ENCODE measurements around the gene GRM2. TPM values are rescaled to one million over a fixed set of nuclear protein-coding genes. Genes with fewer than 3 reads are reported as not detected.
A peak's percentile ranks its signal among the peaks of the same experiment; 100 is the strongest.

The GRM2 gene
- total RNA-seq, 2 donors from 2014 or later: 2.2 to 2.9 TPM

GRCh38 chr3:51683566-51683965 is 23.3 kb upstream of the GRM2 start:
- no peaks in the 10 kb centered on the region for H3K9me3 ChIP-seq (ENCODE audit: control insufficient read depth, low read length, poor library complexity, severe bottlenecking)
- Mint-ChIP-seq H3K4me3 (no peak overlapping the region), H3K27ac (peak overlapping the region; percentile 99), H3K4me1 (peaks cover 81% of the 10 kb centered on the region), H3K27me3 (no peaks in the 10 kb centered on the region), H3K36me3 (ENCODE audit: low read depth) (peaks cover 14% of the 10 kb centered on the region)
- ATAC-seq (no peak), DNase-seq (no peak)

GRCh38 chr3:51684971-51685751 is 21.7 kb upstream of the GRM2 start:
- Mint-ChIP-seq H3K4me3 (peak overlapping the region; percentile 92), H3K4me1 (peaks cover 78% of the 10 kb centered on the region), H3K27me3 (no peaks in the 10 kb centered on the region), H3K27ac (peak overlapping the region; percentile 99), H3K36me3 (ENCODE audit: low read depth) (peaks cover 16% of the 10 kb centered on the region)
- no peaks in the 10 kb centered on the region for H3K9me3 ChIP-seq (ENCODE audit: control insufficient read depth, low read length, poor library complexity, severe bottlenecking)
- ATAC-seq (no peak), DNase-seq (no peak)

GRCh38 chr3:51686056-51686455 is 20.8 kb upstream of the GRM2 start:
- peaks cover 16% of the 10 kb centered on the region for H3K36me3 Mint-ChIP-seq (ENCODE audit: low read depth)
- ATAC-seq (no peak), DNase-seq (no peak)
- peak overlapping the region; percentile 99 for H3K27ac Mint-ChIP-seq
- no peaks in the 10 kb centered on the region for H3K9me3 ChIP-seq (ENCODE audit: control insufficient read depth, low read length, poor library complexity, severe bottlenecking)
- peak overlapping the region; percentile 92 for H3K4me3 Mint-ChIP-seq
- peaks cover 75% of the 10 kb centered on the region for H3K4me1 Mint-ChIP-seq
- H3K27me3 Mint-ChIP-seq: no peaks in the 10 kb centered on the region

- peak overlapping the region; percentile 99 for H3K27ac Mint-ChIP-seq
- H3K4me1 Mint-ChIP-seq: peaks cover 69% of the 10 kb centered on the region
- H3K4me3 Mint-ChIP-seq: peak overlapping the region; percentile 92
- ATAC-seq: peak; percentile 94
- peaks cover 16% of the 10 kb centered on the region for H3K36me3 Mint-ChIP-seq (ENCODE audit: low read depth)
- DNase-seq: peak; percentile 68 to 80 (median 68)
- H3K27me3 Mint-ChIP-seq: no peaks in the 10 kb centered on the region
- H3K9me3 ChIP-seq (ENCODE audit: control insufficient read depth, low read length, poor library complexity, severe bottlenecking): no peaks in the 10 kb centered on the region
Measured at GRCh38 chr3:51686512-51687215, 20.2 kb upstream of the GRM2 start.

- H3K36me3 Mint-ChIP-seq (ENCODE audit: low read depth): peaks cover 14% of the 10 kb centered on the region
Measured at GRCh38 chr3:51687431-51688205, 19.2 kb upstream of the GRM2 start.

GRCh38 chr3:51688206-51688600 is 18.7 kb upstream of the GRM2 start:
- Mint-ChIP-seq H3K4me1 (peaks cover 53% of the 10 kb centered on the region), H3K4me3 (peak overlapping the region; percentile 92), H3K27ac (peak overlapping the region; percentile 99)

More at GRCh38 chr3:51687431-51688205, 19.2 kb upstream of the GRM2 start:
- DNase-seq (no peak), ATAC-seq (no peak)
- peak overlapping the region; percentile 99 for H3K27ac Mint-ChIP-seq
- peak overlapping the region; percentile 92 for H3K4me3 Mint-ChIP-seq
- no peaks in the 10 kb centered on the region for H3K27me3 Mint-ChIP-seq
- no peaks in the 10 kb centered on the region for H3K9me3 ChIP-seq (ENCODE audit: control insufficient read depth, low read length, poor library complexity, severe bottlenecking)
- H3K4me1 Mint-ChIP-seq: peaks cover 59% of the 10 kb centered on the region

GRCh38 chr3:51691021-51691420 is 15.8 kb upstream of the GRM2 start:
- peaks cover 5% of the 10 kb centered on the region for H3K36me3 Mint-ChIP-seq (ENCODE audit: low read depth)
- no peaks in the 10 kb centered on the region for H3K27me3 Mint-ChIP-seq
- no peaks in the 10 kb centered on the region for H3K9me3 ChIP-seq (ENCODE audit: control insufficient read depth, low read length, poor library complexity, severe bottlenecking)
- H3K27ac Mint-ChIP-seq: peak overlapping the region; percentile 75
- no peak overlapping the region for H3K4me3 Mint-ChIP-seq
- no peak for ATAC-seq
- no peak for DNase-seq
- H3K4me1 Mint-ChIP-seq: peaks cover 41% of the 10 kb centered on the region

More at GRCh38 chr3:51688206-51688600, 18.7 kb upstream of the GRM2 start:
- H3K36me3 Mint-ChIP-seq (ENCODE audit: low read depth): peaks cover 13% of the 10 kb centered on the region
- ATAC-seq: no peak
- no peak for DNase-seq
- H3K27me3 Mint-ChIP-seq: no peaks in the 10 kb centered on the region
- H3K9me3 ChIP-seq (ENCODE audit: control insufficient read depth, low read length, poor library complexity, severe bottlenecking): no peaks in the 10 kb centered on the region

- Mint-ChIP-seq H3K36me3 (ENCODE audit: low read depth) (peaks cover 2% of the 10 kb centered on the region), H3K4me1 (peaks cover 36% of the 10 kb centered on the region), H3K27me3 (no peaks in the 10 kb centered on the region), H3K27ac (no peak overlapping the region), H3K4me3 (no peak overlapping the region)
- ATAC-seq (no peak), DNase-seq (no peak)
- H3K9me3 ChIP-seq (ENCODE audit: control insufficient read depth, low read length, poor library complexity, severe bottlenecking): no peaks in the 10 kb centered on the region
Measured at GRCh38 chr3:51691949-51692348, 14.9 kb upstream of the GRM2 start.

- Mint-ChIP-seq H3K36me3 (ENCODE audit: low read depth) (peaks cover 2% of the 10 kb centered on the region), H3K4me1 (peaks cover 29% of the 10 kb centered on the region), H3K4me3 (no peak overlapping the region), H3K27ac (peak overlapping the region; percentile 16), H3K27me3 (no peaks in the 10 kb centered on the region)
- no peaks in the 10 kb centered on the region for H3K9me3 ChIP-seq (ENCODE audit: control insufficient read depth, low read length, poor library complexity, severe bottlenecking)
- DNase-seq (no peak), ATAC-seq (no peak)
Measured at GRCh38 chr3:51692980-51693395, 13.9 kb upstream of the GRM2 start.

GRCh38 chr3:51696954-51697353 is 9.9 kb upstream of the GRM2 start:
- Mint-ChIP-seq H3K27ac (peak overlapping the region; percentile 75), H3K27me3 (no peaks in the 10 kb centered on the region), H3K4me1 (peaks cover 33% of the 10 kb centered on the region), H3K36me3 (ENCODE audit: low read depth) (peaks cover 3% of the 10 kb centered on the region), H3K4me3 (no peak overlapping the region)
- H3K9me3 ChIP-seq (ENCODE audit: control insufficient read depth, low read length, poor library complexity, severe bottlenecking): no peaks in the 10 kb centered on the region
- DNase-seq (no peak), ATAC-seq (no peak)

GRCh38 chr3:51698209-51698608 is 8.7 kb upstream of the GRM2 start:
- peaks cover 3% of the 10 kb centered on the region for H3K36me3 Mint-ChIP-seq (ENCODE audit: low read depth)
- H3K4me3 Mint-ChIP-seq: peak overlapping the region; percentile 28
- H3K9me3 ChIP-seq (ENCODE audit: control insufficient read depth, low read length, poor library complexity, severe bottlenecking): no peaks in the 10 kb centered on the region
- H3K27me3 Mint-ChIP-seq: no peaks in the 10 kb centered on the region
- H3K4me1 Mint-ChIP-seq: peaks cover 33% of the 10 kb centered on the region
- no peak for ATAC-seq
- no peak for DNase-seq
- H3K27ac Mint-ChIP-seq: peak overlapping the region; percentile 75

GRCh38 chr3:51700403-51700802 is 6.5 kb upstream of the GRM2 start:
- Mint-ChIP-seq H3K4me3 (no peak overlapping the region), H3K36me3 (ENCODE audit: low read depth) (peaks cover 7% of the 10 kb centered on the region), H3K27me3 (no peaks in the 10 kb centered on the region), H3K27ac (no peak overlapping the region), H3K4me1 (peaks cover 31% of the 10 kb centered on the region)
- DNase-seq (no peak), ATAC-seq (no peak)
- H3K9me3 ChIP-seq (ENCODE audit: control insufficient read depth, low read length, poor library complexity, severe bottlenecking): no peaks in the 10 kb centered on the region

GRCh38 chr3:51702156-51702555 is 4.7 kb upstream of the GRM2 start:
- Mint-ChIP-seq H3K4me1 (peaks cover 31% of the 10 kb centered on the region), H3K36me3 (ENCODE audit: low read depth) (peaks cover 7% of the 10 kb centered on the region), H3K27me3 (no peaks in the 10 kb centered on the region), H3K4me3 (no peak overlapping the region), H3K27ac (no peak overlapping the region)
- no peaks in the 10 kb centered on the region for H3K9me3 ChIP-seq (ENCODE audit: control insufficient read depth, low read length, poor library complexity, severe bottlenecking)
- DNase-seq (peak in 1 of 3 donors; percentile 6), ATAC-seq (no peak)

Measured in T-helper 17 cell (primary cell).